MCF 10A (cell line): ENCODE data around the gene USP25. TPM values are rescaled to one million over a fixed set of nuclear protein-coding genes. Genes with fewer than 3 reads are reported as not detected.

ENCODE experiments used
- BruUV-seq: library from RNA; stranded (reverse); fragments of 400-500 nt; replicated peaks from 2 replicates; lab custom pipeline; 2021; lab: Mats Ljungman, UMichigan
- CTCF ChIA-PET: fragments of 300-600 bp; sonication (Branson Sonifier 250); formaldehyde crosslinking; extraction: SDS; loops from one replicate; lab custom pipeline; 2021; ENCODE audit warnings: antibody characterized with exemption, inconsistent platforms; lab: Yijun Ruan, JAX
- POLR2A ChIA-PET: fragments of 300-600, 350-650 bp; sonication (Branson Sonifier 250); formaldehyde crosslinking; extraction: SDS; loops from one replicate; lab custom pipeline; 2020; ENCODE audit warnings: antibody characterized with exemption, inconsistent platforms; lab: Yijun Ruan, JAX
- DNase-seq: peaks from one replicate; pipeline ENCODE4 v3.0.0-alpha.2; 2018; ENCODE audit not compliant: unreplicated experiment
- H3K27ac Mint-ChIP-seq: one replicate; pipeline ENCODE4 v1.8.0; 2022; ENCODE audit warnings: mild to moderate bottlenecking, low read depth, mixed read lengths; ENCODE audit not compliant: unreplicated experiment
- H3K27me3 Mint-ChIP-seq: one replicate; pipeline ENCODE4 v1.8.0; 2022; ENCODE audit warnings: mixed read lengths; ENCODE audit not compliant: insufficient read depth, unreplicated experiment
- H3K36me3 Mint-ChIP-seq: one replicate; pipeline ENCODE4 v1.8.0; 2022; ENCODE audit warnings: mild to moderate bottlenecking, moderate library complexity, mixed read lengths; ENCODE audit not compliant: insufficient read depth, unreplicated experiment
- H3K4me1 Mint-ChIP-seq: one replicate; pipeline ENCODE4 v1.8.0; 2022; ENCODE audit warnings: mixed read lengths; ENCODE audit not compliant: insufficient read depth, unreplicated experiment
- H3K4me3 Mint-ChIP-seq: one replicate; pipeline ENCODE4 v1.8.0; 2022; ENCODE audit warnings: mild to moderate bottlenecking, moderate library complexity, mixed read lengths; ENCODE audit not compliant: unreplicated experiment
- H3K9me3 Mint-ChIP-seq: one replicate; pipeline ENCODE4 v1.8.0; 2022; ENCODE audit warnings: mixed read lengths; ENCODE audit not compliant: unreplicated experiment
- CTCF ChIP-seq: fragments of 200-600 bp; IDR thresholded peaks from one replicate; pipeline ENCODE4 v1.8.0; 2022; ENCODE audit warnings: antibody characterized with exemption, mild to moderate bottlenecking; ENCODE audit not compliant: unreplicated experiment
- intact Hi-C: fragments of 100-400 bp; cut with micrococcal nuclease; formaldehyde crosslinking; loops from 2 replicates; pipeline ENCODE4 v1.14.1; 2022
- total RNA-seq: library from RNA; stranded (reverse); gene quantifications from 2 replicates; pipeline ENCODE4 v1.2.3, GENCODE V29; 2022

Gene USP25
- total RNA-seq, 1 experiment from 2014 or later, result 90.8 TPM

- TF ChIP-seq CTCF, result no peak
- Mint-ChIP-seq H3K27me3 (no peaks in the 10 kb centered on the region), H3K9me3 (no peaks in the 10 kb centered on the region), H3K4me3 (no peak overlapping the region), H3K4me1 (peaks cover 41% of the 10 kb centered on the region), H3K27ac (peak overlapping the region; percentile 81), H3K36me3 (peaks cover 14% of the 10 kb centered on the region)
- CTCF ChIA-PET, result interaction anchor here (0.6 to 0.7 kb wide), 2 partner anchors 29 to 558 kb away, joined by 3 read pairs; no protein-coding TSS in a partner anchor
- intact Hi-C loops, result loop anchor here (5.0 kb wide), 2 partner anchors 43 to 52 kb away; no protein-coding TSS in a partner anchor
- DNase-seq, result no peak
- POLR2A ChIA-PET, result interaction anchor here (0.6 to 2.1 kb wide), 9 partner anchors 13 to 1379 kb away, joined by 3 to 16 read pairs (median 5); partner anchors contain the start of gene USP25
- BruUV-seq, result no TSS peak
Observed at GRCh38 chr21:15775291-15775690, 45.5 kb downstream of the USP25 start.

DNA sequence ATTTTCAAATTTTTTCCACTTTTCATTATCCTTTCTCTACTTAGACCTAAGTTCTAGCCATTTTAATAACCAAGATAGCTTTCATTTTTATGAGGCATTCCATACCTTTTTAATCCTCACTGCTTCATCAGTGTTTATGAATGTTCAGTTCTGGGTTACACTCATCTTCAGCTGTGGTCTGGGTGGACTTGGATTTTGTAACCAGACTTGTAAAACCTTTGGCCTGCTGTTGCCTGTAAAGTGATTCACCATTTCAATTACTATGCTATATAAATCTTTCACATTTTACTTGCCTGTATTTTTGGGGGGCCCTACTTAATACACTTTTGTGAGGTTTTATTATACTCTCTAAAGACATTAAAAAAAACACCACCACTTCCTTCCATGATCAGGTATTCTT lies 46.2 kb downstream of the USP25 start:
- ChIA-PET CTCF (interaction anchor here (0.7 to 1.1 kb wide), 4 partner anchors 24 to 51 kb away, joined by 3 to 5 read pairs (median 3); no protein-coding TSS in a partner anchor), POLR2A (interaction anchor here (0.6 to 2.1 kb wide), 9 partner anchors 12 to 1017 kb away, joined by 3 to 16 read pairs (median 3); partner anchors contain the start of gene USP25)
- TF ChIP-seq CTCF, result no peak
- Mint-ChIP-seq H3K27me3 (no peaks in the 10 kb centered on the region), H3K36me3 (peaks cover 21% of the 10 kb centered on the region), H3K9me3 (no peaks in the 10 kb centered on the region), H3K4me3 (peak overlapping the region; percentile 52), H3K4me1 (peaks cover 39% of the 10 kb centered on the region), H3K27ac (peak overlapping the region; percentile 81)
- BruUV-seq, result no TSS peak
- intact Hi-C loops, result loop anchor here (5.0 kb wide), 2 partner anchors 44 to 51 kb away; no protein-coding TSS in a partner anchor
- peak; percentile 71 for DNase-seq

DNA sequence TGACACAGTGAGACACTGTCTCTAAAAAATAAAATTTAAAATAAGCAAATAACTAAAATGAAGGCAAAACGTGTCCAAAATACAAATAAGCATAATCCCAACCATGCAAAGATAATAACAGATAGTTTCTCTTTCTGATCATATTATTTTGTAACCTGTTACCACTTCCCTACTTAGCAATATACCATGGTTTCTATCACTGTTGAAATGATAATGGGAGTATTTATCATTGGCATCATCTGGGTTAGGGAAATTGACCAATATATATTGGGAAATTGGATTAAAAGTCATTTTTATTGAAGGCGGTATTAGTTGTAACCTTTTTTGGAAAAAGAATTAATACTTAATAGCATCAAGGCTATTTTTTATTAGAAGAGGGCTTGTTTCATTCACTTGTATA lies 47.0 kb downstream of the USP25 start:
- CTCF ChIA-PET, result interaction anchor here (1.1 kb wide), 1 partner anchor 50 kb away, joined by 3 read pairs; no protein-coding TSS in a partner anchor

More for the DNA sequence above, 47.0 kb downstream of the USP25 start:
- Mint-ChIP-seq H3K9me3 (no peaks in the 10 kb centered on the region), H3K4me1 (peaks cover 32% of the 10 kb centered on the region), H3K27ac (peak overlapping the region; percentile 81), H3K27me3 (no peaks in the 10 kb centered on the region), H3K4me3 (no peak overlapping the region), H3K36me3 (peaks cover 29% of the 10 kb centered on the region)
- DNase-seq, result no peak
- no TSS peak for BruUV-seq
- POLR2A ChIA-PET, result interaction anchor here (0.6 to 2.1 kb wide), 4 partner anchors 17 to 711 kb away, joined by 3 to 16 read pairs (median 7); partner anchors contain the start of gene USP25
- intact Hi-C loops, result loop anchor here (5.0 kb wide), 2 partner anchors 45 to 50 kb away; no protein-coding TSS in a partner anchor
- no peak for TF ChIP-seq CTCF
